GM21576 (cell line): ENCODE data around the gene ZNF486.
A peak's percentile ranks its signal among the peaks of the same experiment; 100 is the strongest.
"Not testable (repeated sequence)": the region's sequence is repeated elsewhere in the genome, so short reads cannot be mapped to it uniquely, and the experiment has no call there.

ENCODE experiments used
- ATAC-seq: cut with Tn5 transposase; IDR thresholded peaks from one replicate; pipeline ENCODE4 v1.9.1; 2021; ENCODE audit warnings: mild to moderate bottlenecking, moderate library complexity; ENCODE audit not compliant: unreplicated experiment

The ZNF486 gene

GRCh38 chr19:20221605-20222004, 54.6 kb downstream of the ZNF486 start:
- not testable (repeated sequence) for ATAC-seq

GRCh38 chr19:20233105-20233504, 66.1 kb downstream of the ZNF486 start:
- ATAC-seq: no peak

GRCh38 chr19:20235156-20235555, 68.1 kb downstream of the ZNF486 start:
- ATAC-seq: no peak

GRCh38 chr19:20237773-20238623, 71.0 kb downstream of the ZNF486 start:
- ATAC-seq: peak; percentile 75

- ATAC-seq: no peak
These were observed 76.6 kb downstream of the ZNF486 start for GRCh38 chr19:20243629-20244028.

- no peak for ATAC-seq
These were observed 77.3 kb downstream of the ZNF486 start for GRCh38 chr19:20244356-20244755.

GRCh38 chr19:20245309-20245708, 78.3 kb downstream of the ZNF486 start:
- ATAC-seq: no peak

- no peak for ATAC-seq
These were observed 80.1 kb downstream of the ZNF486 start for GRCh38 chr19:20247016-20247683.

GRCh38 chr19:20248258-20248657, 81.2 kb downstream of the ZNF486 start:
- ATAC-seq: not testable (repeated sequence)
